OCI-LY1 (cell line): Measurements from ENCODE around the gene KLK7.

Experiments
- H2AFZ ChIP-seq: fragments of 200-600 bp; sonication (generic), shearing (Covaris generic); 2 replicates; pipeline ENCODE4 v1.6.0; 2014; ENCODE audit warnings: antibody characterized with exemption, mild to moderate bottlenecking, low read length
- H3F3A ChIP-seq: fragments of 200-600 bp; sonication (generic), shearing (Covaris generic); 2 replicates; pipeline ENCODE4 v1.6.0; 2014; ENCODE audit warnings: mild to moderate bottlenecking, antibody characterized with exemption, low read length, moderate library complexity; ENCODE audit not compliant: insufficient read depth
- H3K27ac ChIP-seq: fragments of 200-600 bp; sonication (generic); 2 replicates; pipeline ENCODE4 v1.5.1; 2014; ENCODE audit warnings: low read length, mixed run types, mild to moderate bottlenecking, low read depth; ENCODE audit not compliant: poor library complexity, severe bottlenecking
- H3K27me3 ChIP-seq: fragments of 200-600 bp; sonication (generic); 2 replicates; pipeline ENCODE4 v1.6.0; 2014; ENCODE audit warnings: antibody characterized with exemption, mild to moderate bottlenecking, low read length, moderate library complexity; ENCODE audit not compliant: insufficient read depth
- H3K36me3 ChIP-seq: fragments of 200-600 bp; sonication (generic); 2 replicates; pipeline ENCODE4 v1.6.1; 2014; ENCODE audit warnings: mild to moderate bottlenecking, antibody characterized with exemption, low read length, moderate library complexity, mixed read lengths; ENCODE audit not compliant: insufficient read depth
- H3K4me1 ChIP-seq: fragments of 200-600 bp; sonication (generic); 2 replicates; pipeline ENCODE4 v1.5.1; 2014; ENCODE audit warnings: mild to moderate bottlenecking, low read length, moderate library complexity; ENCODE audit not compliant: insufficient read depth, severe bottlenecking
- H3K4me2 ChIP-seq: fragments of 200-600 bp; sonication (generic), shearing (Covaris generic); 2 replicates; pipeline ENCODE4 v1.6.1; 2014; ENCODE audit warnings: low read length
- H3K4me3 ChIP-seq: fragments of 200-600 bp; sonication (generic); 2 replicates; pipeline ENCODE4 v1.5.1; 2014; ENCODE audit warnings: low read length, low read depth, mild to moderate bottlenecking, mixed read lengths; ENCODE audit not compliant: poor library complexity, severe bottlenecking
- H3K79me2 ChIP-seq: fragments of 200-600 bp; shearing (Covaris generic); 2 replicates; pipeline ENCODE4 v1.6.1; 2016; ENCODE audit warnings: mixed run types, low read length, mixed read lengths; ENCODE audit not compliant: insufficient read depth
- H3K9ac ChIP-seq: fragments of 200-600 bp; sonication (generic), shearing (Covaris generic); 2 replicates; pipeline ENCODE4 v1.6.1; 2014; ENCODE audit warnings: mild to moderate bottlenecking, low read length, mixed read lengths
- H3K9me2 ChIP-seq: fragments of 200-600 bp; sonication (generic), shearing (Covaris generic); 2 replicates; pipeline ENCODE4 v1.6.1; 2014; ENCODE audit warnings: low read depth, mild to moderate bottlenecking, low read length, mixed read lengths
- H3K9me3 ChIP-seq: fragments of 200-600 bp; shearing (Covaris generic); 2 replicates; pipeline ENCODE4 v1.6.1; 2014; ENCODE audit warnings: low read length, mixed read lengths
- H4K20me1 ChIP-seq: fragments of 200-600 bp; sonication (generic), shearing (Covaris generic); 2 replicates; pipeline ENCODE4 v1.6.0; 2016; ENCODE audit warnings: mild to moderate bottlenecking, low read length; ENCODE audit not compliant: insufficient read depth
- CTCF ChIP-seq: fragments of 200-600 bp; sonication (generic), shearing (Covaris generic); IDR thresholded peaks from 2 replicates; pipeline ENCODE4 v1.5.1; 2017; ENCODE audit warnings: mild to moderate bottlenecking, antibody characterized with exemption, low read length, moderate library complexity, mixed read lengths
- EZH2 ChIP-seq: fragments of 200-600 bp; sonication (generic), shearing (Covaris generic); IDR thresholded peaks from 2 replicates; pipeline ENCODE4 v1.8.0; 2017; ENCODE audit warnings: borderline replicate concordance, mixed run types, mild to moderate bottlenecking, antibody characterized with exemption, low read length, moderate library complexity, mixed read lengths

The KLK7 gene

GRCh38 chr19:50978772-50979390, 4.8 kb downstream of the KLK7 start:
- Histone ChIP-seq H3K27ac (no peak overlapping the region), H3K36me3 (no peaks in the 10 kb centered on the region), H3K9me3 (no peaks in the 10 kb centered on the region), H3K4me2 (no peak overlapping the region), H3K9me2 (no peaks in the 10 kb centered on the region), H3K9ac (no peak overlapping the region), H2AFZ (no peak overlapping the region), H3K79me2 (no peaks in the 10 kb centered on the region), H4K20me1 (no peaks in the 10 kb centered on the region), H3K4me1 (no peaks in the 10 kb centered on the region), H3K4me3 (no peak overlapping the region), H3F3A (no peaks in the 10 kb centered on the region), H3K27me3 (no peaks in the 10 kb centered on the region)
- TF ChIP-seq CTCF = no peak
- no peak for TF ChIP-seq EZH2

GRCh38 chr19:50977626-50978025, 6.1 kb downstream of the KLK7 start:
- no peaks in the 10 kb centered on the region for H3F3A ChIP-seq
- no peaks in the 10 kb centered on the region for H3K36me3 ChIP-seq
- H3K9me3 ChIP-seq = no peaks in the 10 kb centered on the region

GRCh38 chr19:50975766-50976165, 8.0 kb downstream of the KLK7 start:
- no peaks in the 10 kb centered on the region for H3K36me3 ChIP-seq
- H3K79me2 ChIP-seq = no peaks in the 10 kb centered on the region
- no peak overlapping the region for H3K9ac ChIP-seq
- no peaks in the 10 kb centered on the region for H3K9me2 ChIP-seq
- H3K4me2 ChIP-seq = no peak overlapping the region
- no peak overlapping the region for H3K4me3 ChIP-seq
- no peaks in the 10 kb centered on the region for H4K20me1 ChIP-seq
- no peaks in the 10 kb centered on the region for H3K4me1 ChIP-seq
- no peaks in the 10 kb centered on the region for H3K9me3 ChIP-seq
- H2AFZ ChIP-seq = no peak overlapping the region
- H3K27me3 ChIP-seq = no peaks in the 10 kb centered on the region
- TF ChIP-seq CTCF = no peak
- no peak for TF ChIP-seq EZH2
- no peak overlapping the region for H3K27ac ChIP-seq
- no peaks in the 10 kb centered on the region for H3F3A ChIP-seq

More at GRCh38 chr19:50977626-50978025, 6.1 kb downstream of the KLK7 start:
- Histone ChIP-seq H2AFZ (no peak overlapping the region), H3K27me3 (no peaks in the 10 kb centered on the region), H3K27ac (no peak overlapping the region), H3K4me1 (no peaks in the 10 kb centered on the region), H3K9me2 (no peaks in the 10 kb centered on the region), H3K4me2 (no peak overlapping the region), H3K4me3 (no peak overlapping the region), H4K20me1 (no peaks in the 10 kb centered on the region), H3K9ac (no peak overlapping the region), H3K79me2 (no peaks in the 10 kb centered on the region)
- TF ChIP-seq EZH2 = no peak
- TF ChIP-seq CTCF = no peak
